Ovary (tissue), 3 donors: ENCODE data around the gene DNAH9.

Experiments
- POLR2A ChIP-seq: fragments of 450-650 bp; IDR thresholded peaks from one replicate; pipeline ENCODE4 v1.6.1; 2017; ENCODE audit warnings: antibody characterized with exemption, mild to moderate bottlenecking, moderate library complexity
- TF ChIP-seq, protein P1 (sequence below), 3 donors: fragments of 450-650 bp in 2 of 3; fragments of 200-600 bp in 1 of 3; IDR thresholded peaks; one replicate each; pipeline versions ENCODE4 v1.5.1 to v1.8.0; 2016 to 2022; ENCODE audit warnings: antibody characterized with exemption in 3 of 3, mild to moderate bottlenecking in 1 of 3
- donor health status: DM: no; HTN: no; CAD: no.

DNA sequence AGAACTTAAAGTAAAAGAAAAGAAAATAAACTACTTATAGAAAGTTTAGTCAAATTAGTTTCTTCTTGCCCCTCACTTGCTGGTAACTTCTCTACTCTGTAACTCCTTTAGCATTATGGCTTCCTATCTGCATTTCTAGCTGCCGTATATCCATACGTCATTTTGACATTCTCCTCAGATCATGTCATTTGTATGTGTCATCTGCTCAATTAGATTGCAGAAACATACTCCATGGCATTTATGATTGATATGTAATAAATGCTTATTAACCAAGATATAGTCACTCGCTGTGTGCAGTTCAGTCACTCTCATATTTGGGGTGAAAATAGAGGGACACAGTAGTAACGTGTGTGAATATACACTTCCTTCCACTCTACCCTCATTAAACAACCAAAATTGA, 295.6 kb downstream of the DNAH9 start:
- TF ChIP-seq POLR2A, result no peak
- TF ChIP-seq, protein P1, sequence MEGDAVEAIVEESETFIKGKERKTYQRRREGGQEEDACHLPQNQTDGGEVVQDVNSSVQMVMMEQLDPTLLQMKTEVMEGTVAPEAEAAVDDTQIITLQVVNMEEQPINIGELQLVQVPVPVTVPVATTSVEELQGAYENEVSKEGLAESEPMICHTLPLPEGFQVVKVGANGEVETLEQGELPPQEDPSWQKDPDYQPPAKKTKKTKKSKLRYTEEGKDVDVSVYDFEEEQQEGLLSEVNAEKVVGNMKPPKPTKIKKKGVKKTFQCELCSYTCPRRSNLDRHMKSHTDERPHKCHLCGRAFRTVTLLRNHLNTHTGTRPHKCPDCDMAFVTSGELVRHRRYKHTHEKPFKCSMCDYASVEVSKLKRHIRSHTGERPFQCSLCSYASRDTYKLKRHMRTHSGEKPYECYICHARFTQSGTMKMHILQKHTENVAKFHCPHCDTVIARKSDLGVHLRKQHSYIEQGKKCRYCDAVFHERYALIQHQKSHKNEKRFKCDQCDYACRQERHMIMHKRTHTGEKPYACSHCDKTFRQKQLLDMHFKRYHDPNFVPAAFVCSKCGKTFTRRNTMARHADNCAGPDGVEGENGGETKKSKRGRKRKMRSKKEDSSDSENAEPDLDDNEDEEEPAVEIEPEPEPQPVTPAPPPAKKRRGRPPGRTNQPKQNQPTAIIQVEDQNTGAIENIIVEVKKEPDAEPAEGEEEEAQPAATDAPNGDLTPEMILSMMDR (IDR thresholded peaks at IDR 0.05), result no peak
